22Rv1 (cell line): ENCODE data around the gene LCT.
A peak's percentile ranks its signal among the peaks of the same experiment; 100 is the strongest.

Experiments used
- H3K27ac ChIP-seq: fragments of 450-650 bp; 2 replicates; pipeline ENCODE4 v1.5.1; 2017
- ZFX ChIP-seq: fragments of 450-650 bp; IDR thresholded peaks from 2 replicates; pipeline ENCODE4 v1.6.1; 2017; ENCODE audit warnings: antibody characterized with exemption, borderline replicate concordance
- TF ChIP-seq, protein P1 (sequence below): fragments of 450-650 bp; IDR thresholded peaks from 2 replicates; pipeline ENCODE4 v1.5.1; 2017; ENCODE audit warnings: mild to moderate bottlenecking

Gene LCT

DNA sequence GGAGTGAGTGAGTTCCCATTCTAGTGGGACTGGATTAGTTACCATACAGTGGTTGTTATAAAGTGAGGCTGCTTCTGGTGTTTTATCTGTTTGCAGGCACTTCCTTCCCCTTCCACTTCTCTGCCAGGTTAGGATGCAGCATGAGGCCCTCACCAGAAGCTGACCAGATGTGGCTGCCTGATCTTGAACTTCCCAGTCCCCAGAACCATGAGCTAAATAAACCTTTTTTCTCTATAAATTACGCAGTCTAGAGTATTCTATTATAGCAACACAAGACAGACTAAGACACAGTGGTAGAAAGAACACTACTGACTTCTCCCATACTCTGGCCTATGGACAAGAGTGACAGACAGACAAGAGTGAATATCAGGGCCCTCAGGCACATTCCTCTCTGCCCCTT, 14.1 kb downstream of the LCT start:
- no peak for TF ChIP-seq ZFX
- TF ChIP-seq, protein P1, sequence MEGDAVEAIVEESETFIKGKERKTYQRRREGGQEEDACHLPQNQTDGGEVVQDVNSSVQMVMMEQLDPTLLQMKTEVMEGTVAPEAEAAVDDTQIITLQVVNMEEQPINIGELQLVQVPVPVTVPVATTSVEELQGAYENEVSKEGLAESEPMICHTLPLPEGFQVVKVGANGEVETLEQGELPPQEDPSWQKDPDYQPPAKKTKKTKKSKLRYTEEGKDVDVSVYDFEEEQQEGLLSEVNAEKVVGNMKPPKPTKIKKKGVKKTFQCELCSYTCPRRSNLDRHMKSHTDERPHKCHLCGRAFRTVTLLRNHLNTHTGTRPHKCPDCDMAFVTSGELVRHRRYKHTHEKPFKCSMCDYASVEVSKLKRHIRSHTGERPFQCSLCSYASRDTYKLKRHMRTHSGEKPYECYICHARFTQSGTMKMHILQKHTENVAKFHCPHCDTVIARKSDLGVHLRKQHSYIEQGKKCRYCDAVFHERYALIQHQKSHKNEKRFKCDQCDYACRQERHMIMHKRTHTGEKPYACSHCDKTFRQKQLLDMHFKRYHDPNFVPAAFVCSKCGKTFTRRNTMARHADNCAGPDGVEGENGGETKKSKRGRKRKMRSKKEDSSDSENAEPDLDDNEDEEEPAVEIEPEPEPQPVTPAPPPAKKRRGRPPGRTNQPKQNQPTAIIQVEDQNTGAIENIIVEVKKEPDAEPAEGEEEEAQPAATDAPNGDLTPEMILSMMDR = no peak
- H3K27ac ChIP-seq = no peak overlapping the region

DNA sequence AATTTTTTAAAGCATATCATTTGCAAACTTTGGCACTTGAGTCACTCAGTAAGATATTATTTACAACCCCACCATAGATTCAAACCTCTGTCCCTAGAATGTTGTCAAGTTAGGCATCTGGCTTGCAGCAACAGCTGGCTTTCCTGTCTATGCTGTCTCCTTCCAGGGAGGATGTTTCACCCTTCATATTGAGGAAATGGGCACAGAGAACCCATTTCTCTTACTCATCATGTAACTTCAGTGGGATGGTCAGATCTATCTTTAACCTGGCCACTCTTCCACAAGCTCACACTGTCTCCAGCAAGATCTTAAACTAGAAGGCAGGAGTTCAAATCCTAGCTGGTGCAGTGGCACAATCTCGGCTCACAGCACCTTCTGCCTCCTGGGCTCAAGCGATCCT, 15.8 kb downstream of the LCT start:
- TF ChIP-seq, protein P1 = no peak
- no peak for TF ChIP-seq ZFX
- no peak overlapping the region for H3K27ac ChIP-seq

DNA sequence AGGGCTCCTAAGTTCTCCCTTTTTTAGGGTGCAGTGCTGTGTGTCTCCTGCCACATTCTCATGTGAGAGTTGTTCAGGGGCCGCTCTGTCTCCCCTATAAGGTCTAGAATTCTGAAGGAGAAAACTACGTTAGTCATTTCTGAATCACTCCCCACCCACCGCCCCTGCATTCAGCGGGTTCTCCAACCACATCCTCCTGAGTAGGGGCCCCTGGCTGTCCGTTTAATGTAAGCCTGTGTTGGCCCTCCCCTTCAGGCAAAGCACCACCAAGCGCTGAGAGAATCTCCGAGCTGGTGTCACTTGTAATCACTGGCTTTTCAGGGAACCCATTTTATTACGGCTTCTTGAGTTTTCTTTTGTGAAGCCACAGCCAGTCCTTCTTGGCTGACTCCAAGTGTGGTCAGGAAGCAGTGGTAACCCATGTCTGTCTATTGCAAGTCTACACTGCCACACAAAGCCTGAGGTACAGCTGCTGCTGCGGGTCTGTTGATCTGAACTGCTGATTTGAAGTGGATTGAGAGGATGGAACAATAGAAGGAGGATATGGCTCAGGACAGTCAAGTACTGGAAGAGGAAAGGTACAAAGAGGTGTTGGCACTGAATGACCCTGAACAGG, 16.9 kb downstream of the LCT start:
- TF ChIP-seq, protein P1 = no peak
- TF ChIP-seq ZFX = no peak
- no peak overlapping the region for H3K27ac ChIP-seq

DNA sequence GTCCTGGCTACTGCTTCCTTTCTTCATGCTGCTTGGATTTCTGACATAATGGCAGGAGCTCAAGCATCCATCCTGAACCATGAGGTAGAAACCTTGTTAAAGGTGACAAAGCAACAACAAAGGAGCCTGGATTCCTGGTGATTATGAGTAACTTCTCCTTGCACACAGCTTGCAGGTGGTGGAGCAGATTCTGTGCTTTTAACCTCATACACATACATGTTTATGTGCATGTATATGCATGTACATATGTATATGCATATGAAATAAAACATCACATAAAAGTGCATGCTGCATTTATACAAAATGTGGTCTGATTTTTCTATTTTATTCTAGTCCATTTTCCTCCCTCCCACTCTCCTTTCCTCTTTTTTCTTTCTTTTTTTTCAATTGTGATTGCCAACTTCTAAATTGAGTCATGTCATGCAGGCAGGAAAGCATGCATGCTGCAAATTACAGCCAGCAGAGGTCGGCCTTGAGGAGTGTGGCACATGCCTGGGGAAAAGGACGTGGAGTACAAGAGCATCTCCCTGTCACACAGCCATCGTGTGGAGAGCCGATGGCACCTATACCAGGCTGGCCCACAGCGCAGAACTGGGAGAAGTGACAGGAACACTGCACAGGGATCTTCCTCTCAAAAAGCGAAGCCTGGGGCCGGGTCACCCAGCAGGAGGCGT, 17.9 kb downstream of the LCT start:
- TF ChIP-seq, protein P1 = peak; percentile 49
- no peak for TF ChIP-seq ZFX
- no peak overlapping the region for H3K27ac ChIP-seq

DNA sequence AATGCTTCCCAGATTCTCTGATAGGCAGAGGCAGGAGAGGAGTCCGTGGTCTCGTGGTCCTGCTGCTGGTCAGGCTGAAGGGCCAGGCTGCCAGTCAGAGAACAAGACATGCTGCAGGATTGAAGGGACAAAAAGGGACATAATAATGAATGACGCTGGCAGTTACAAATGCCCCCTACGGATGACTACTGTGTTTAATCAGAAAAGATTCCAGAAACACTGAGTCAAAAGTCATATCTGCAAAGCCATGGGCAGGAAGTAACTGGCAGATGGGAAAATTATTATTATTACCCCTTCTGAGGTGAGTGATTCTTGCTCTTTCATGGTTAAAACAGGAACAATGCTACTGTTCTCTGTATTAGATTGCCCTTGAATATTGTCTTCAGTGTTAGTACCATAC, 19.0 kb downstream of the LCT start:
- TF ChIP-seq, protein P1 = no peak
- no peak for TF ChIP-seq ZFX
- no peak overlapping the region for H3K27ac ChIP-seq

DNA sequence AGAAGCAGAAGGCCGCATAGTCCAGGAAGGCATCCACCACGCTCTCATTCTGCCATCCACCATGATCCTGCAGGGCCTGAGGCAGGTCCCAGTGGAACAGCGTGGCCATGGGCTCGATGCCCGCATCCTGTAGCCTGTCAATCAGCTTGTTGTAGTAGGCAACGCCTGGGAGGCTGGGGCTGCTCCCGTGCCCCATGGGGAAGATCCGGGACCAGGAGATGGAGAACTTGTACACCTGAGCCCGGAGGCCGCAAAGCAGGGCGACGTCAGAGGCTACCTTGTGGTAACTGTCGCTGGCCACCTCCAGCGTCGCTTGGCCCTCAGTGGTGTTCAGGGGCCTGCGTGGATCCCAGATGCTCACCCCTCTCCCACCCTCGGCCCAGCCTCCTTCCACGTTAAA, 19.5 kb downstream of the LCT start:
- TF ChIP-seq, protein P1 = no peak
- no peak for TF ChIP-seq ZFX
- no peak overlapping the region for H3K27ac ChIP-seq

DNA sequence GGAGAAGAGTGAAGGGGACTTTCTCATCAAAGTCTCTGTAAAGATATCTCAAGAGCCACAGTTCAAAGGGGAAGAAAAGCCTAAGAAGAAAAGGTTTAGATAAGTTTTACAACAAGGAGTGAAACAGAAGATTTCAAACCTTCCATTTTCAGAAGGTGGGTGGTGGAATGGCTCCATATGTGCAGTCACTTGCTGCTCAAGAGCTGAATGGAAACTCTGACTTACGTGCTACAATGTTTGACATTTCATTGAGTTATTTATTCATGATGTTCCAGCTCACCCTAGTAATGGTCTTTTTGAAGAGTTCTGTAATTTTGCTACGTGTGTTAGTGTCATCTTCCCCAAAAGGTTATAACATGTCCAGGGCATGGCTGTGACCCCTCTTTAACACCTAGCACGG, 21.7 kb downstream of the LCT start:
- TF ChIP-seq, protein P1 = no peak
- no peak for TF ChIP-seq ZFX
- no peak overlapping the region for H3K27ac ChIP-seq
